Measurements from ENCODE around the gene SPDEF.

Gene SPDEF

DNA sequence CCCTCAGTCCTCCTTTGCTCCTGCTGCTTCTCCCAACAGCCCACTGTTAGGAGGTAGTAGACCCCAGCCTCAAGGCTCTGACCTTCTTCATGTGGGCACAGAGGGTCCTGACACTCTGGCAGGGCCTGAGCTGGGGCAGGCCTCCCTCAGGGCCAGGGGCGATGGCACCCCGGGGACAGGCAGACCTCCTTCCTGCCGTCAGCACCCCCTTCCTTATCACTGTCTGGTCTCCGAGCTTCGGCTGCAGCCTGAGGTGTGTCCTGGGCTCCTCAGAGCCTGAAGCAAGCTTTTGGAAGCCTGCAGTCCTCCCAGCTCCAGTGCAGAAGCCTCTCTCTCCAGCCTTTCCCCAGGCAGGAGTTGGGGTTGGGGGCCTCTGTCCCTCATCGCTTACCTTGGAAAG is 22.0 kb downstream of the SPDEF start:
- Histone ChIP-seq H3K36me3 (ENCODE audit: insufficient read depth) (no peaks in the 10 kb centered on the region), H3K27me3 (ENCODE audit: insufficient read depth, low read depth) (no peaks in the 10 kb centered on the region), H4K20me1 (ENCODE audit: insufficient read depth) (no peaks in the 10 kb centered on the region), H3K9ac (no peak overlapping the region), H3K4me3 (IDR thresholded peaks at IDR 0.05; ENCODE audit: insufficient read depth, low read depth, low read length) (no peak overlapping the region), H2AFZ (ENCODE audit: low read depth) (no peak overlapping the region), H3K79me2 (ENCODE audit: insufficient read depth, low read depth) (no peaks in the 10 kb centered on the region), H3K4me2 (no peak overlapping the region), H3K27ac (no peak overlapping the region), H3K4me1 (ENCODE audit: low read depth, poor library complexity, severe bottlenecking) (no peaks in the 10 kb centered on the region)
- TF ChIP-seq, protein P1, sequence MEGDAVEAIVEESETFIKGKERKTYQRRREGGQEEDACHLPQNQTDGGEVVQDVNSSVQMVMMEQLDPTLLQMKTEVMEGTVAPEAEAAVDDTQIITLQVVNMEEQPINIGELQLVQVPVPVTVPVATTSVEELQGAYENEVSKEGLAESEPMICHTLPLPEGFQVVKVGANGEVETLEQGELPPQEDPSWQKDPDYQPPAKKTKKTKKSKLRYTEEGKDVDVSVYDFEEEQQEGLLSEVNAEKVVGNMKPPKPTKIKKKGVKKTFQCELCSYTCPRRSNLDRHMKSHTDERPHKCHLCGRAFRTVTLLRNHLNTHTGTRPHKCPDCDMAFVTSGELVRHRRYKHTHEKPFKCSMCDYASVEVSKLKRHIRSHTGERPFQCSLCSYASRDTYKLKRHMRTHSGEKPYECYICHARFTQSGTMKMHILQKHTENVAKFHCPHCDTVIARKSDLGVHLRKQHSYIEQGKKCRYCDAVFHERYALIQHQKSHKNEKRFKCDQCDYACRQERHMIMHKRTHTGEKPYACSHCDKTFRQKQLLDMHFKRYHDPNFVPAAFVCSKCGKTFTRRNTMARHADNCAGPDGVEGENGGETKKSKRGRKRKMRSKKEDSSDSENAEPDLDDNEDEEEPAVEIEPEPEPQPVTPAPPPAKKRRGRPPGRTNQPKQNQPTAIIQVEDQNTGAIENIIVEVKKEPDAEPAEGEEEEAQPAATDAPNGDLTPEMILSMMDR (conservative IDR thresholded peaks at IDR 0.05; ENCODE audit: low read depth, low read length) = no peak

DNA sequence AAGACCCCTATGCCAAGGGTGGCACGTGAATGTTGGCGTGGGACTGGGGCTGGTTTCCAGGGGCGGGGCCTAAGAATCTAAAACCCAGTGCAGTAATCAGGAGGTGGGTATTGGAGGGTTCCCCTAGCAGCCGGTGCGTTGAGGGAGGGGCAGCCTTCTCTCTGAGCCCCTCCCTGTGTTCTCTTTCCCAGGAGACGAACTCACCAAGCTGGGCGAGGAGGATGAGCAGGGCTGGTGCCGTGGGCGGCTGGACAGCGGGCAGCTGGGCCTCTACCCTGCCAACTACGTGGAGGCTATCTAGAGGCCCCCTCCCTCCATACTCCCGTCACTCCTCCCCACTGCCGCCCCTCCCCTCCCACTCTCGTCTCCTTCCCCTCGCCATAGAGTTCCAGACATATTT is 23.9 kb downstream of the SPDEF start:
- no peak overlapping the region for H2AFZ ChIP-seq (ENCODE audit: low read depth)
- no peaks in the 10 kb centered on the region for H3K79me2 ChIP-seq (ENCODE audit: insufficient read depth, low read depth)
- no peaks in the 10 kb centered on the region for H3K27me3 ChIP-seq (ENCODE audit: insufficient read depth, low read depth)
- H3K9ac ChIP-seq = no peak overlapping the region
- H3K27ac ChIP-seq = no peak overlapping the region
- no peak overlapping the region for H3K4me3 ChIP-seq (IDR thresholded peaks at IDR 0.05; ENCODE audit: insufficient read depth, low read depth, low read length)
- TF ChIP-seq, protein P1 (conservative IDR thresholded peaks at IDR 0.05; ENCODE audit: low read depth, low read length) = no peak
- H3K36me3 ChIP-seq (ENCODE audit: insufficient read depth) = no peaks in the 10 kb centered on the region
- no peaks in the 10 kb centered on the region for H4K20me1 ChIP-seq (ENCODE audit: insufficient read depth)
- no peak overlapping the region for H3K4me2 ChIP-seq
- H3K4me1 ChIP-seq (ENCODE audit: low read depth, poor library complexity, severe bottlenecking) = no peaks in the 10 kb centered on the region

DNA sequence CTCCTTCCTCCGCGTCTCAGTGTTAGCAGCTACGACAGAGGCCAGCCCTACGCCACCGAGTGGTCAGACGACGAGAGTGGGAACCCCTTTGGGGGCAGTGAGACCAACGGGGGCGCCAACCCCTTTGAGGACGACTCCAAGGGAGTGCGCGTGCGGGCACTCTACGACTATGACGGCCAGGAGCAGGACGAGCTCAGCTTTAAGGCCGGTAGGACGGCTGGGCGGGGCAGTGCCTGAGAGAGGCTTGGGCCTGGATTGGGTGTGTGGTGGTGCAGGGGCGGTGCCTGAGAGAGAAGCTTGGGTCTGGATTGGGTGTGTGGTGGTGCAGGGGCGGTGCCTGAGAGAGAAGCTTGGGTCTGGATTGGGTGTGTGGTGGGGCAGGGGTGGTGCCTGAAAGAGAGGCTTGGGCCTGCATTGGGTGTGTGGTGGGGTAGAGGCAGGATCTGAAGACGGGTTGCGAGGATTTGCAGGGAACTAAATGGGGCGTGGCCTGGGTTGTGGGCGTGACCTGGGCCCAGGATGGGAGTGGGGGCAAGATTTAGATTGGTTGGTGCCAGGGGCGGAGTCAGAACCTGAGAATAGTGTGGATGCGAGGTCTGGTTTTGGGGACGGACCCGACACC is 24.4 kb downstream of the SPDEF start:
- Histone ChIP-seq H3K4me2 (no peak overlapping the region), H3K9ac (no peak overlapping the region), H3K27ac (no peak overlapping the region), H3K27me3 (ENCODE audit: insufficient read depth, low read depth) (no peaks in the 10 kb centered on the region), H4K20me1 (ENCODE audit: insufficient read depth) (no peaks in the 10 kb centered on the region), H3K79me2 (ENCODE audit: insufficient read depth, low read depth) (no peaks in the 10 kb centered on the region), H3K4me3 (IDR thresholded peaks at IDR 0.05; ENCODE audit: insufficient read depth, low read depth, low read length) (no peak overlapping the region), H2AFZ (ENCODE audit: low read depth) (no peak overlapping the region), H3K4me1 (ENCODE audit: low read depth, poor library complexity, severe bottlenecking) (peaks cover 2% of the 10 kb centered on the region), H3K36me3 (ENCODE audit: insufficient read depth) (no peaks in the 10 kb centered on the region)
- TF ChIP-seq, protein P1 (conservative IDR thresholded peaks at IDR 0.05; ENCODE audit: low read depth, low read length) = no peak

DNA sequence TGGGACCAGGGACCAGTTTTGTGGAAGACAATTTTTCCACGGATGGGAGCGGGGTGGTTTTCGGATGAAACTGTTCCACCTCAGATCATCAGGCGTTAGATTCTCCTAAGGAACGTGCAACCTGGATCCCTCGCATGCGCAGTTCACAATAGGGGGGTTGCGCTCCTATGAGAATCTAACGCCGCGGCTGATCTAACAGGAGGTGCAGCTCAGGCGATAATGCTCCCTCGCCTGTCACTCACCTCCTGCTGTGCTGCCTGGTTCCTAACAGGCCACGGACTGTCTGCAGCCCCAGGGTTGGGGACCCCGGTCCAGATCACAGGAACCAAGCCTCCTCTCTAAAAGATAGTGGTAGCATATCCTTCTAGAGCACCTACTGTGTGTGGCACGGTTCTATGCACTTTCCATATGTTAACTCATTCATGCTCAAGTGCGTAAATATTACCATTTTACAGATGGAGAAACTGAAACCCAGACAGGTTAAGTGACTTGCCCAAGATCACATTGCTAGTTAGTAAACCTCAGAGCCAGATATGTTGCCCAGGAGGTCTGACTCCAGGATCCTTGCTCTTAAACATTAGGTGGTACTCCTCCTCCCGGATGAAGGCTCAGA is 25.3 kb downstream of the SPDEF start:
- H2AFZ ChIP-seq (ENCODE audit: low read depth) = no peak overlapping the region
- no peaks in the 10 kb centered on the region for H4K20me1 ChIP-seq (ENCODE audit: insufficient read depth)
- no peak overlapping the region for H3K27ac ChIP-seq
- no peaks in the 10 kb centered on the region for H3K79me2 ChIP-seq (ENCODE audit: insufficient read depth, low read depth)
- H3K4me1 ChIP-seq (ENCODE audit: low read depth, poor library complexity, severe bottlenecking) = peaks cover 6% of the 10 kb centered on the region
- no peak overlapping the region for H3K4me2 ChIP-seq
- H3K4me3 ChIP-seq (IDR thresholded peaks at IDR 0.05; ENCODE audit: insufficient read depth, low read depth, low read length) = no peak overlapping the region
- TF ChIP-seq, protein P1 (conservative IDR thresholded peaks at IDR 0.05; ENCODE audit: low read depth, low read length) = no peak
- no peaks in the 10 kb centered on the region for H3K36me3 ChIP-seq (ENCODE audit: insufficient read depth)
- no peaks in the 10 kb centered on the region for H3K27me3 ChIP-seq (ENCODE audit: insufficient read depth, low read depth)
- H3K9ac ChIP-seq = no peak overlapping the region

Measured in KMS-11 (cell line).